ENCODE results near the gene EFCC1. TPM values are rescaled to one million over a fixed set of nuclear protein-coding genes. Genes with fewer than 3 reads are reported as not detected.

The EFCC1 gene
- total RNA-seq, 4 donors from 2014 or later = 0.76 to 2.5 (median 1.1) TPM

DNA sequence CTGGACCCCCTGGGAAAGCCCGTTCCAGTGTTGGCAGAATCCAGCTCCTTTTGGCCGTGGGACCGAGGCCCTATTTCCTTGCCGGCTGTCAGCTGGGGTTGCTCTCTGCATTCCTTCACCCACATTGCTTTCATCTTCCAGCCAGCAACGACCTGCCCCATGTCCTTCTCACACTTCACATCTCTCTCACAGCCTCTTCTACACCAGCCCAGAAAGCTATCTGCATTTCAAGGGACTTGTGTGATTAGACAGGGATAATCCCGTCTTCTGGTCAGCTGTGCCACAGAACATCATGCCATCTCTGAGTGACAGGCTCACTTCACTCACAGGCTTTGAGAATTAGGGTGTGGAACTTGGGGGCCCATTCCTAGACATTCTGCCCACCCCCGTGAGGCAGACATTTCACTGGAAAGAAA, 16.4 kb downstream of the EFCC1 start:
- H3K9me3 ChIP-seq = no peaks in the 10 kb centered on the region
- peaks cover 5% of the 10 kb centered on the region for H3K4me1 ChIP-seq
- no peaks in the 10 kb centered on the region for H3K27me3 ChIP-seq
- no peaks in the 10 kb centered on the region for H3K36me3 ChIP-seq
- WGBS = 55% methylated on average over 7 of the region's 7 CpGs
- no peak for TF ChIP-seq POLR2AphosphoS5 (IDR thresholded peaks at IDR 0.05)
- no peak for TF ChIP-seq EP300 (IDR thresholded peaks at IDR 0.05)
- no peak for TF ChIP-seq POLR2A (IDR thresholded peaks at IDR 0.05)
- TF ChIP-seq, protein P1, sequence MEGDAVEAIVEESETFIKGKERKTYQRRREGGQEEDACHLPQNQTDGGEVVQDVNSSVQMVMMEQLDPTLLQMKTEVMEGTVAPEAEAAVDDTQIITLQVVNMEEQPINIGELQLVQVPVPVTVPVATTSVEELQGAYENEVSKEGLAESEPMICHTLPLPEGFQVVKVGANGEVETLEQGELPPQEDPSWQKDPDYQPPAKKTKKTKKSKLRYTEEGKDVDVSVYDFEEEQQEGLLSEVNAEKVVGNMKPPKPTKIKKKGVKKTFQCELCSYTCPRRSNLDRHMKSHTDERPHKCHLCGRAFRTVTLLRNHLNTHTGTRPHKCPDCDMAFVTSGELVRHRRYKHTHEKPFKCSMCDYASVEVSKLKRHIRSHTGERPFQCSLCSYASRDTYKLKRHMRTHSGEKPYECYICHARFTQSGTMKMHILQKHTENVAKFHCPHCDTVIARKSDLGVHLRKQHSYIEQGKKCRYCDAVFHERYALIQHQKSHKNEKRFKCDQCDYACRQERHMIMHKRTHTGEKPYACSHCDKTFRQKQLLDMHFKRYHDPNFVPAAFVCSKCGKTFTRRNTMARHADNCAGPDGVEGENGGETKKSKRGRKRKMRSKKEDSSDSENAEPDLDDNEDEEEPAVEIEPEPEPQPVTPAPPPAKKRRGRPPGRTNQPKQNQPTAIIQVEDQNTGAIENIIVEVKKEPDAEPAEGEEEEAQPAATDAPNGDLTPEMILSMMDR (IDR thresholded peaks at IDR 0.05) = no peak
- no peak for DNase-seq (ENCODE audit: low spot score in 2 of 2)
- no peak overlapping the region for H3K4me3 ChIP-seq
- peak overlapping the region; percentile 11 for H3K27ac ChIP-seq

DNA sequence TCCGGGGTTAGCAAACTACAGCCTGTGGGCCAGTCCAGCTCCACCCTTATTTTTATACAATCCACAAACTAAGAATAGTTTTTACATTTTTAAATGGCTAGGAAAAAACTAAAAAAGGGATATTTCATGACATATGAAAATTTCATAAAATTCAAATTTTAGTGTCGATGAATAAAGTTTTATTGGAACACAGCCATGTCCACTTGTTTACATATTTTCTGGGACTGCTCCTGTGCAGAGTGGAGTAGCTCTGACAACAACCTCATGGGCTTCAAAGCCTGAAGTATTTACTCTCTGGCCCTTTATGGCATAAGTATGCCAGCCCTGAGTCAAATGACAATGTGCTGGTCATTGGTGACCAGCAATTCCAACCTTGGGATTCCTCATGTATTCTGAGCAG, 17.2 kb downstream of the EFCC1 start:
- H3K4me1 ChIP-seq = peaks cover 5% of the 10 kb centered on the region
- no peak overlapping the region for H3K27ac ChIP-seq
- no peak for TF ChIP-seq EP300 (IDR thresholded peaks at IDR 0.05)
- TF ChIP-seq POLR2A (IDR thresholded peaks at IDR 0.05) = no peak
- no peak for TF ChIP-seq POLR2AphosphoS5 (IDR thresholded peaks at IDR 0.05)
- TF ChIP-seq, protein P1 (IDR thresholded peaks at IDR 0.05) = no peak

DNA sequence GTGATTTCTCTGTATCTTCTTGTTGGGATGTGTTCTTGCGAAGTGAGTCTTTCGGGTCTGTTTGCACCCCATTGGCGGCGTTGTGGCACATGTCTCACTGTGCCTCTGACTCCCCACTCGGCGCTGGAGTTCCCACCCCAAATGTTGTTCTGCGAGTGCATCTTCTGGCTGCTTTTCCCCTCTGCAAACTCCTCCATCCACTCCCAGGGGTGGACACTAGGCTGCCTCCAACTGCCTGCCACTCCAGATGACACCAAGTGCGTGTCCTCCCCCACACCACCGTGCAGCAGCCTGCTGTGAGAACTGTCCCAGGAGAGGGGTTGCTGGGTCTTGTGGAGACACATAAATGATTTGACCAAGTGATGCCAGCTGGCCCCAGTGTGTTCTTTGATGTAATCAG, 17.6 kb downstream of the EFCC1 start:
- WGBS = 72% methylated on average over 9 of the region's 9 CpGs
- H3K4me1 ChIP-seq = peaks cover 5% of the 10 kb centered on the region
- no peak overlapping the region for H3K27ac ChIP-seq
- no peak for DNase-seq (ENCODE audit: low spot score in 2 of 2)
- no peaks in the 10 kb centered on the region for H3K9me3 ChIP-seq
- H3K27me3 ChIP-seq = no peaks in the 10 kb centered on the region
- H3K36me3 ChIP-seq = no peaks in the 10 kb centered on the region
- no peak overlapping the region for H3K4me3 ChIP-seq
- TF ChIP-seq, protein P1 (IDR thresholded peaks at IDR 0.05) = no peak
- no peak for TF ChIP-seq POLR2AphosphoS5 (IDR thresholded peaks at IDR 0.05)
- no peak for TF ChIP-seq EP300 (IDR thresholded peaks at IDR 0.05)
- no peak for TF ChIP-seq POLR2A (IDR thresholded peaks at IDR 0.05)

More for the DNA sequence above, 17.2 kb downstream of the EFCC1 start:
- WGBS = 87% methylated on average over 2 of the region's 2 CpGs
- H3K9me3 ChIP-seq = no peaks in the 10 kb centered on the region
- no peak for DNase-seq (ENCODE audit: low spot score in 2 of 2)
- H3K36me3 ChIP-seq = no peaks in the 10 kb centered on the region
- H3K27me3 ChIP-seq = no peaks in the 10 kb centered on the region
- no peak overlapping the region for H3K4me3 ChIP-seq

DNA sequence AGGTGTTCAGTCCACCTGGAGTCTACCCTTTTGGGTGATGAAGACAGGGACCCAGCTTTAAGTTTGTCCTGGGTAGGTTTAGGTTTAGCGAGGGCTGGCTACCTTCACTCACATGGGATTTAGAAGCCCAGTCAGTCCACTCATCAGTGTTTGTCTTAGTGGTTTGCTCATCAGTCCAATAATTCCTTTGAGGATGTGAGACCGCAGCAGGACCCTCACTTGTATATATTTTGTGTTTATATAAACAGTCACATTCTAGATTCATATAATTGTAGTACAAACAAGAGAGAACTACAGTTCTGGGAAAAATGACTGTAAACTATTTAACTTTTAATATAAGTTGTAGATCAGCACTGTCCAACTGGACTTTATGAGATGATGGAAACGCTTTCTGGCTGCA, 18.2 kb downstream of the EFCC1 start:
- H3K36me3 ChIP-seq = no peaks in the 10 kb centered on the region
- no peak for DNase-seq (ENCODE audit: low spot score in 2 of 2)
- WGBS = 87% methylated on average over 3 of the region's 3 CpGs
- H3K27ac ChIP-seq = no peak overlapping the region
- H3K4me1 ChIP-seq = peaks cover 5% of the 10 kb centered on the region
- H3K27me3 ChIP-seq = no peaks in the 10 kb centered on the region
- H3K4me3 ChIP-seq = no peak overlapping the region
- H3K9me3 ChIP-seq = no peaks in the 10 kb centered on the region
- TF ChIP-seq POLR2AphosphoS5 (IDR thresholded peaks at IDR 0.05) = no peak
- TF ChIP-seq POLR2A (IDR thresholded peaks at IDR 0.05) = no peak
- TF ChIP-seq EP300 (IDR thresholded peaks at IDR 0.05) = no peak
- TF ChIP-seq, protein P1 (IDR thresholded peaks at IDR 0.05) = no peak

DNA sequence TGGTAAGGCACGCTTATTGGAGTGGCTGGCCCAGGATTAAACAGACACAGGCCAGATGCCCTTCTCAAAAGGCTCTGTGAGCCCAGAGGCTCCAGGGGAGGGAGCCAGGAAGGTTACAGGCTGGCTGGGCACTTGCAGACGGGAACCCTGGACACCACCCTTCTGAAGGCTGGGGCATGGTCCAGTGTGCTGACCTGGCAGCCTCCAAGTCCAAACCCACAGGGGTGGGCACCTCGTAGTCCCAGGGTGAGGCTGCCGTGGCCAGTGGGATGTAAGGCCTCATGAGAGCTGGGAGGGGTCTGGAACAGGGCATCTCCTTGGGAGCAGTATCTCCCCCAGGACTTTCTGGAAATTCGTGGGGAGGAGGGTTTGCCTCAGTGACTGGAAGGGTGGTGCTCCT, 19.6 kb downstream of the EFCC1 start:
- Histone ChIP-seq H3K4me1 (peaks cover 12% of the 10 kb centered on the region), H3K36me3 (no peaks in the 10 kb centered on the region), H3K27ac (peak overlapping the region; percentile 32), H3K4me3 (no peak overlapping the region), H3K9me3 (no peaks in the 10 kb centered on the region), H3K27me3 (no peaks in the 10 kb centered on the region)
- no peak for TF ChIP-seq POLR2A (IDR thresholded peaks at IDR 0.05)
- no peak for TF ChIP-seq POLR2AphosphoS5 (IDR thresholded peaks at IDR 0.05)
- TF ChIP-seq, protein P1 (IDR thresholded peaks at IDR 0.05) = no peak
- TF ChIP-seq EP300 (IDR thresholded peaks at IDR 0.05) = no peak
- DNase-seq (ENCODE audit: low spot score in 2 of 2) = no peak
- 74% methylated on average over 4 of the region's 5 CpGs for WGBS
